Hepatocyte (in vitro differentiated cells): ENCODE data around the gene MIS18A.

Source experiments
- EZH2 ChIP-seq: fragments of 200-600 bp; sonication (generic); IDR thresholded peaks from 2 replicates; pipeline ENCODE4 v1.6.1; 2016; ENCODE audit warnings: antibody characterized with exemption, mild to moderate bottlenecking, borderline replicate concordance
- EZH2phosphoT487 ChIP-seq: fragments of 200-600 bp; sonication (generic); IDR thresholded peaks from one replicate; pipeline ENCODE4 v1.6.1; 2018; ENCODE audit warnings: antibody characterized with exemption, mild to moderate bottlenecking, low read depth, moderate library complexity; ENCODE audit not compliant: unreplicated experiment, severe bottlenecking
- TF ChIP-seq, protein P1 (sequence below): fragments of 200-600 bp; sonication (generic); IDR thresholded peaks from 2 replicates; pipeline ENCODE4 v1.5.1; 2016; ENCODE audit warnings: antibody characterized with exemption, mild to moderate bottlenecking; ENCODE audit not compliant: poor library complexity

DNA sequence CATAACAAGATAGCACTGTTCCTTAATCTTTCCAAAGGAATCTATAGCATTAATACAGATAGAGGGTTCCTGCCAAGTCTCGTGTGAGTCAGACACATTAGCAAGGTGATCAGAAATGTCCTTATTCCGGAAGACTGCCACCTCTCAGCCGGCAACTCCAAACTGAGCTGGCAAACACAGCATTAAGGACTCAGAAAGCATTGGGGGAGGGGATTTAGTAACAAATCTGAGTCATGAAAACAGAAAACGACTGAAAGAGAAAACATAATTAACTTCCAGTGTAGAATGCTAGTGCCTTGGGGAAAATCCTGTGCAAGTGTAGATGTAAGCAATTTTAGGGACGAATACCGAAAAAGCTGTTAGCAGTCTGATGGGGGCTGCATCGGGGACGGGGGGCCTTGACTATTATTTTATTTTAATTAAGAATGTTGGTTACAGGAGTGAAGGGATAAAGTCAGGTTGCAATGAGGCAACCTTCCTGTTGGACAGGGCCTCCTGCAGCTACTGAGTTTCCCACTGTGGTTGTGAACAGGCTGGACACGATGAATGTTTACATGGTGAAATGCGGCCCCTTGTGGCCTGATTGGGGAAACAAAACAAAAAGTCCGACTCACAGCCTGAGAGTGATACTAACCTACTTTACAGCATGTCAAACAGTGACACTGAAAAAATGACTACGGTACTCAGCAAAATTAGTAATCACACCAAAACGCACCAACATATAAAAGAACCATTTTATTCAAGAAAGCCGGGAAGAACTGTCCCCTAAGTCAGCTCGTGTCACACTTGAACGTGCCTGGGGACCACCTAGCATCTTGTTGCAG, 20.7 kb downstream of the MIS18A start:
- no peak for TF ChIP-seq EZH2
- TF ChIP-seq, protein P1, sequence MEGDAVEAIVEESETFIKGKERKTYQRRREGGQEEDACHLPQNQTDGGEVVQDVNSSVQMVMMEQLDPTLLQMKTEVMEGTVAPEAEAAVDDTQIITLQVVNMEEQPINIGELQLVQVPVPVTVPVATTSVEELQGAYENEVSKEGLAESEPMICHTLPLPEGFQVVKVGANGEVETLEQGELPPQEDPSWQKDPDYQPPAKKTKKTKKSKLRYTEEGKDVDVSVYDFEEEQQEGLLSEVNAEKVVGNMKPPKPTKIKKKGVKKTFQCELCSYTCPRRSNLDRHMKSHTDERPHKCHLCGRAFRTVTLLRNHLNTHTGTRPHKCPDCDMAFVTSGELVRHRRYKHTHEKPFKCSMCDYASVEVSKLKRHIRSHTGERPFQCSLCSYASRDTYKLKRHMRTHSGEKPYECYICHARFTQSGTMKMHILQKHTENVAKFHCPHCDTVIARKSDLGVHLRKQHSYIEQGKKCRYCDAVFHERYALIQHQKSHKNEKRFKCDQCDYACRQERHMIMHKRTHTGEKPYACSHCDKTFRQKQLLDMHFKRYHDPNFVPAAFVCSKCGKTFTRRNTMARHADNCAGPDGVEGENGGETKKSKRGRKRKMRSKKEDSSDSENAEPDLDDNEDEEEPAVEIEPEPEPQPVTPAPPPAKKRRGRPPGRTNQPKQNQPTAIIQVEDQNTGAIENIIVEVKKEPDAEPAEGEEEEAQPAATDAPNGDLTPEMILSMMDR: peak; percentile 84
- no peak for TF ChIP-seq EZH2phosphoT487
